DND-41 (cell line): ENCODE results near the gene VWF.

Source experiments
- ATAC-seq: fragments of 200-7000 bp; cut with Tn5 transposase; 3 replicates; pipeline ENCODE4 v1.9.1; 2021; ENCODE audit warnings: low read depth; ENCODE audit not compliant: insufficient read depth
- DNase-seq: peaks from one replicate; pipeline ENCODE4 v3.0.0-alpha.2; 2020
- H2AFZ ChIP-seq: 2 replicates; pipeline ENCODE4 v1.6.0; 2012; ENCODE audit warnings: low read depth, low read length
- H3K27ac ChIP-seq: 2 replicates; pipeline ENCODE4 v1.5.1; 2012; ENCODE audit warnings: low read length, inconsistent platforms
- H3K27me3 ChIP-seq: fragments of 200-600 bp; sonication (generic); 2 replicates; pipeline ENCODE4 v1.6.0; 2012; ENCODE audit warnings: low read length, mild to moderate bottlenecking, inconsistent platforms; ENCODE audit not compliant: insufficient read depth, poor library complexity
- H3K36me3 ChIP-seq: 2 replicates; pipeline ENCODE4 v1.5.1; 2012; ENCODE audit warnings: low read length, inconsistent platforms; ENCODE audit not compliant: insufficient read depth
- H3K4me1 ChIP-seq: 2 replicates; pipeline ENCODE4 v1.5.1; 2012; ENCODE audit warnings: mild to moderate bottlenecking, low read length; ENCODE audit not compliant: insufficient read depth
- H3K4me2 ChIP-seq: 2 replicates; pipeline ENCODE4 v1.6.0; 2012; ENCODE audit warnings: mild to moderate bottlenecking, moderate library complexity, low read length, inconsistent platforms; ENCODE audit not compliant: insufficient read depth
- H3K4me3 ChIP-seq, 2 experiments: fragments of 200-600 bp in 1 of 2; shearing (Covaris generic) in 1 of 2; 2 replicates each; pipeline ENCODE4 v1.5.1; 2012 to 2016; ENCODE audit warnings: inconsistent platforms in 2 of 2, low read length in 2 of 2, mild to moderate bottlenecking in 2 of 2, low read depth in 1 of 2, moderate library complexity in 1 of 2
- H3K79me2 ChIP-seq: 2 replicates; pipeline ENCODE4 v1.6.0; 2012; ENCODE audit warnings: low read length, inconsistent platforms; ENCODE audit not compliant: insufficient read depth
- H3K9ac ChIP-seq: 2 replicates; pipeline ENCODE4 v1.6.0; 2012; ENCODE audit warnings: low read depth, mild to moderate bottlenecking, inconsistent platforms, low read length, moderate library complexity
- H3K9me3 ChIP-seq: 2 replicates; pipeline ENCODE4 v1.5.1; 2012; ENCODE audit warnings: low read length, moderate library complexity, mild to moderate bottlenecking, inconsistent platforms; ENCODE audit not compliant: insufficient read depth, severe bottlenecking
- H4K20me1 ChIP-seq: 2 replicates; pipeline ENCODE4 v1.6.0; 2012; ENCODE audit warnings: low read length; ENCODE audit not compliant: insufficient read depth
- EZH2 ChIP-seq: IDR thresholded peaks from 3 replicates; pipeline ENCODE4 v1.6.1; 2012; ENCODE audit warnings: borderline replicate concordance, low read depth, mild to moderate bottlenecking, moderate library complexity, low read length, inconsistent platforms; ENCODE audit not compliant: severe bottlenecking
- TF ChIP-seq, protein P1 (sequence below): IDR thresholded peaks from 2 replicates; pipeline ENCODE4 v1.5.1; 2012; ENCODE audit warnings: borderline replicate concordance, low read length, moderate library complexity, mild to moderate bottlenecking; ENCODE audit not compliant: poor library complexity, severe bottlenecking; ENCODE audit errors: extremely low read depth

The VWF gene

GRCh38 chr12:5945071-5946008 lies 179.1 kb downstream of the VWF start, which contains the start of gene ANO2:
ANO2 (minus strand) TSS chr12:5945259; CDS start chr12:5945217, 42 bp downstream.
- DNase-seq (no peak), ATAC-seq (no peak)
- no peaks in the 10 kb centered on the region for H3K4me1 ChIP-seq
- H3K9ac ChIP-seq = no peak within 1 kb of the TSS
- no peaks in the 10 kb centered on the region for H4K20me1 ChIP-seq
- no peaks in the 10 kb centered on the region for H3K79me2 ChIP-seq
- H3K9me3 ChIP-seq = no peaks in the 10 kb centered on the region
- peaks cover 26% of the 10 kb centered on the region for H3K27me3 ChIP-seq
- no peak within 1 kb of the TSS for H3K4me3 ChIP-seq
- no peak for TF ChIP-seq EZH2
- TF ChIP-seq, protein P1, sequence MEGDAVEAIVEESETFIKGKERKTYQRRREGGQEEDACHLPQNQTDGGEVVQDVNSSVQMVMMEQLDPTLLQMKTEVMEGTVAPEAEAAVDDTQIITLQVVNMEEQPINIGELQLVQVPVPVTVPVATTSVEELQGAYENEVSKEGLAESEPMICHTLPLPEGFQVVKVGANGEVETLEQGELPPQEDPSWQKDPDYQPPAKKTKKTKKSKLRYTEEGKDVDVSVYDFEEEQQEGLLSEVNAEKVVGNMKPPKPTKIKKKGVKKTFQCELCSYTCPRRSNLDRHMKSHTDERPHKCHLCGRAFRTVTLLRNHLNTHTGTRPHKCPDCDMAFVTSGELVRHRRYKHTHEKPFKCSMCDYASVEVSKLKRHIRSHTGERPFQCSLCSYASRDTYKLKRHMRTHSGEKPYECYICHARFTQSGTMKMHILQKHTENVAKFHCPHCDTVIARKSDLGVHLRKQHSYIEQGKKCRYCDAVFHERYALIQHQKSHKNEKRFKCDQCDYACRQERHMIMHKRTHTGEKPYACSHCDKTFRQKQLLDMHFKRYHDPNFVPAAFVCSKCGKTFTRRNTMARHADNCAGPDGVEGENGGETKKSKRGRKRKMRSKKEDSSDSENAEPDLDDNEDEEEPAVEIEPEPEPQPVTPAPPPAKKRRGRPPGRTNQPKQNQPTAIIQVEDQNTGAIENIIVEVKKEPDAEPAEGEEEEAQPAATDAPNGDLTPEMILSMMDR = no peak
- H3K4me2 ChIP-seq = no peak within 1 kb of the TSS
- no peaks in the 10 kb centered on the region for H3K36me3 ChIP-seq
- no peak within 1 kb of the TSS for H3K27ac ChIP-seq
- no peak within 1 kb of the TSS for H2AFZ ChIP-seq

- Histone ChIP-seq H3K4me2 (no peak overlapping the region), H3K9ac (no peak overlapping the region), H3K27ac (no peak overlapping the region), H3K9me3 (no peaks in the 10 kb centered on the region), H3K79me2 (no peaks in the 10 kb centered on the region), H3K36me3 (no peaks in the 10 kb centered on the region), H2AFZ (no peak overlapping the region), H4K20me1 (no peaks in the 10 kb centered on the region), H3K4me3 (no peak overlapping the region), H3K4me1 (no peaks in the 10 kb centered on the region), H3K27me3 (peaks cover 23% of the 10 kb centered on the region)
- no peak for ATAC-seq
- no peak for DNase-seq
- TF ChIP-seq EZH2 = no peak
- TF ChIP-seq, protein P1 = no peak
These were observed 179.8 kb downstream of the VWF start for GRCh38 chr12:5944688-5945070.

GRCh38 chr12:5944053-5944452 lies 180.4 kb downstream of the VWF start:
- H4K20me1 ChIP-seq = no peaks in the 10 kb centered on the region
- ATAC-seq = no peak
- no peaks in the 10 kb centered on the region for H3K9me3 ChIP-seq
- no peak for DNase-seq
- H3K4me1 ChIP-seq = no peaks in the 10 kb centered on the region
- H3K79me2 ChIP-seq = no peaks in the 10 kb centered on the region
- no peak overlapping the region for H3K9ac ChIP-seq
- no peak overlapping the region for H2AFZ ChIP-seq
- no peak for TF ChIP-seq EZH2
- TF ChIP-seq, protein P1 = no peak
- H3K36me3 ChIP-seq = no peaks in the 10 kb centered on the region
- no peak overlapping the region for H3K27ac ChIP-seq
- H3K27me3 ChIP-seq = peaks cover 26% of the 10 kb centered on the region
- H3K4me2 ChIP-seq = no peak overlapping the region
- H3K4me3 ChIP-seq = no peak overlapping the region
